Aorta (tissue), 5 donors: ENCODE results near the gene TEKTIP1. TPM values are rescaled to one million over a fixed set of nuclear protein-coding genes. Genes with fewer than 3 reads are reported as not detected.

Experiments
- ATAC-seq: fragments of 200-7000 bp; cut with Tn5 transposase; one replicate; pipeline ENCODE4 v1.9.1; 2022; ENCODE audit warnings: moderate library complexity; ENCODE audit not compliant: low FRiP score
- DNase-seq, 2 donors: peaks; one replicate each; pipeline ENCODE4 v3.0.0-alpha.2; 2020
- H3K27ac ChIP-seq, 2 donors: one replicate each; pipeline ENCODE4 v1.5.1; 2013; ENCODE audit warnings: low read length in 2 of 2, mild to moderate bottlenecking in 2 of 2, moderate library complexity in 2 of 2, control low read depth in 1 of 2, inconsistent platforms in 1 of 2, low read depth in 1 of 2
- H3K27me3 ChIP-seq, 2 donors: one replicate each; pipeline ENCODE4 v1.6.1; 2013; ENCODE audit warnings: control low read depth in 1 of 2, low read length in 1 of 2, mild to moderate bottlenecking in 1 of 2, moderate library complexity in 1 of 2; ENCODE audit not compliant: insufficient read depth in 2 of 2, control insufficient read depth in 1 of 2
- H3K36me3 ChIP-seq, 2 donors: one replicate each; pipeline ENCODE4 v1.6.1; 2013; ENCODE audit warnings: control low read depth in 1 of 2, low read length in 1 of 2, mild to moderate bottlenecking in 1 of 2; ENCODE audit not compliant: insufficient read depth in 2 of 2, control insufficient read depth in 1 of 2
- H3K4me1 ChIP-seq, 2 donors: one replicate each; pipeline ENCODE4 v1.6.1; 2013; ENCODE audit warnings: low read length in 2 of 2, control low read depth in 1 of 2, mild to moderate bottlenecking in 1 of 2, moderate library complexity in 1 of 2; ENCODE audit not compliant: insufficient read depth in 2 of 2, control insufficient read depth in 1 of 2
- H3K4me3 ChIP-seq, 2 donors: one replicate each; pipeline ENCODE4 v1.5.1; 2013; ENCODE audit warnings: low read length in 2 of 2, control low read depth in 1 of 2, mild to moderate bottlenecking in 1 of 2
- H3K9me3 ChIP-seq: one replicate; pipeline ENCODE4 v1.6.1; 2013; ENCODE audit warnings: mild to moderate bottlenecking, low read length; ENCODE audit not compliant: control insufficient read depth
- WGBS, 2 donors: extraction: QIAGEN DNeasy Blood & Tissue Kit; methylation state at CpG; one replicate each; pipeline ENCODE4 v1.1.7; 2013; 5-methylcytosine and 5-hydroxymethylcytosine counted together
- intact Hi-C, 2 donors: fragments of 100-400 bp; cut with DNase I; formaldehyde crosslinking; loops; one replicate each; pipeline versions ENCODE4 v1.14.2 to v1.15.0; 2022
- polyA plus RNA-seq, 2 donors: library from polyadenylated mRNA; stranded (reverse); fragments of 200-250 nt; gene quantifications; one replicate each; pipeline ENCODE4 v1.2.3, GENCODE V29; 2013
- total RNA-seq, 2 donors: library from RNA; stranded (reverse); fragmentation: NEBNext Ultra II Directional; extraction: Animal tissue kit (Norgen Biotek cat#: 25700); gene quantifications; one replicate each; pipeline ENCODE4 v1.2.1, GENCODE V29; 2021
- donor health status: healthy with polysubstance abuse.
- donor health status: Bipolar disorder and iron deficiency.
- donor health status: DM: no; HTN: no; CAD: no.
- donor health status: DM: no; HTN: no; CAD: no.
- donor health status: DM: yes; HTN: yes; CAD: no.

The TEKTIP1 gene
- total and polyA plus RNA-seq, 4 donors: 0.46 to 2.4 (median 1.8) TPM; not detected in 1

DNA sequence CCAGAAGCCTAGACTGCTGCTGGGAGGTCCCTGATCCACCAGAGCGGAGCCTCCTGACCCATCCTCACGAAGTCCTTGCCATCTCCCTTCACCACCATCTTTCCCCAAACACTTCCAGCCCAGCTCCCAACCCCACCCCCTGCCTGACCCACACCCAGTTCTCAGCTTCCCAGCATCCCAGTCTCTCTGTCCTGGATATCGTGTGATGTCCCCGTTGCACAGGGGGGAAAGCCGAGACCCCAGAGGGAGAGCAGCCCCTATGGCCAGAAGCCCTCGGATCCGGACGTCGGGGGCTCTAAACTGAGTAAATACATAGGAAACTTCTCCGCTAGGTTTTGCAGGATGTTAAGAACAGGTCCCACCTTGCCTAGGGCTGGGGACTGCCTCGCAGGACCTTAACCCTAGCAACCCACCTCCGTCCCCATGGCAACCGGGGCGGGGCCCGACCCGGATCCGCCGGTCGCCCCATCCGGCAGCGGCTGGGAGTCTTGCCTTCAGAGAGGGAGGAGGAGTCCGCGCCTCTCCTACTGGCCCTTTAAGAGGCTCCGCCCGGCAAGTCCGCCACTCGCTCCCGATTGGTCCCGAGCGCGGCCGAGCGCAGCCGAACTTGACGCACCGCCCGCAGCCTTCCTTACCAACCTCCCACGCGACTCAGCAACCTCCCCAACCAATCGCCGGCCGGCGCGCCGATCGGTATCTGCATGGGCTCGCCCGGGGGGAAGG lies 33.3 kb downstream of the TEKTIP1 start:
- DNase-seq: peak; percentile 100
- Histone ChIP-seq H3K27ac (no peak overlapping the region), H3K36me3 (no peaks in the 10 kb centered on the region), H3K4me1 (no peaks in the 10 kb centered on the region), H3K4me3 (peak overlapping the region in 1 of 2 donors; percentile 19), H3K27me3 (no peaks in the 10 kb centered on the region), H3K9me3 (no peaks in the 10 kb centered on the region)
- ATAC-seq: peak; percentile 98
- WGBS, 2 donors: 1 to 2% methylated on average over 45 to 48 of the region's 48 CpGs
- intact Hi-C loops: loop anchor here in 1 of 2 donors (1.0 to 5.0 kb wide), 2 partner anchors 15 to 35 kb away; partner anchors contain the start of genes MFSD12 and TBXA2R

DNA sequence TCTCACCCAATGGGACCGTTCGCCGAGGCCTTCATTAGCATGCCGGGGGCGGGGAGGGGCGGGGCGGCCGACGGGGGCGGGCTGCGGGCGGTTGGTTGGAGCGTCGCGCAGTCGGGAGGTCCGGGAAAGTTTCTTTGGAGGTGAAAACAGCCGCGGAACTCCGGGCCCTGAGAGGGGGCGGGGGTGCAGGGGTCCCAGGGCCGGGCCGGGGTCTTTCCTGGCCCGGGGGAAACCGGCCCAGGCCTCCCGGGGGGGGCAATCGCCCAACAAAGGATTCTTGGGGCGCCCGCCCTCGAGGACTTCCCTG lies 33.8 kb downstream of the TEKTIP1 start, which contains the start of gene HMG20B:
TSS of gene HMG20B (plus strand) at position 90 of the 307 bp plus-strand sequence. CDS start 366 bp downstream, outside the sequence.
- H3K4me1 ChIP-seq: no peaks in the 10 kb centered on the region
- DNase-seq (no peak), ATAC-seq (no peak)
- H3K4me3 ChIP-seq: peak within 1 kb of the TSS; percentile 74 to 94
- WGBS, 2 donors: 1 to 2% methylated on average over 16 to 30 of the region's 30 CpGs
- H3K27ac ChIP-seq: peak within 1 kb of the TSS in 1 of 2 donors; percentile 32
- intact Hi-C loops: loop anchor here in 1 of 2 donors (1.0 to 5.0 kb wide), 2 partner anchors 16 to 34 kb away; partner anchors contain the start of genes MFSD12 and TBXA2R
- no peaks in the 10 kb centered on the region for H3K27me3 ChIP-seq
- no peaks in the 10 kb centered on the region for H3K36me3 ChIP-seq
- H3K9me3 ChIP-seq: no peaks in the 10 kb centered on the region

DNA sequence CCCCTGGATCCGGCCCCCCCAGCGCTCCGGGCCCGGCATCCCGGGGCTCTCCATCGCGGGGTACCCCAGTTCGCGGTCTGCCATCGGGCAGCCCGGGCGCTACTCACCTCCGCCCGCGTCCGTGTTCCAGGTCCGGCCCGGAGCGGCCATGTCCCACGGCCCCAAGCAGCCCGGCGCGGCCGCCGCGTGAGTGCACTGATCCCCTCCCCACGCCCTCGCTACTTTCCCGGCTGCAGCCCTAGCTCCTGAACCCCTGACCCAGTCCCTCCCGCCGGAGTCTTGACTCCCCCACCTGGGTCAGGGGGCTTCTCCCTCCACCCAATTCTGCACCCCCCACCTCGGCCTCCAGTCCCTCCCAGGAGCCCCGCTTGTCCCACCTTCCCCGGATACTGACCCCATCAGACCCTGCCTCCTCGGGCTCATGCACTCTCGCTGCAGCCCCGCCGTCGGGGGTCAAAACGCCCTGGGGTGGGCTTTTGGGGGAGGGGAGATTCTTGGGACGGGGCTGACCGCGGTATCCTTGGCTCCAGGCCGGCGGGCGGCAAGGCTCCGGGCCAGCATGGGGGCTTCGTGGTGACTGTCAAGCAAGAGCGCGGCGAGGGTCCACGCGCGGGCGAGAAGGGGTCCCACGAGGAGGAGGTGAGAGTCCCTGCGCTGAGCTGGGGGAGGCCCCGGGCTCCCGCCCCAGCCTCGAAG lies 34.3 kb downstream of the TEKTIP1 start:
- Histone ChIP-seq H3K36me3 (no peaks in the 10 kb centered on the region), H3K4me1 (no peaks in the 10 kb centered on the region), H3K4me3 (peak overlapping the region; percentile 74 to 94), H3K9me3 (no peaks in the 10 kb centered on the region), H3K27me3 (no peaks in the 10 kb centered on the region), H3K27ac (peak overlapping the region in 1 of 2 donors; percentile 32)
- DNase-seq: peak; percentile 65 to 83
- WGBS, 2 donors: 1 to 2% methylated on average over 42 to 60 of the region's 60 CpGs
- ATAC-seq: peak; percentile 20
- intact Hi-C loops: loop anchor here in 1 of 2 donors (5.0 kb wide), 1 partner anchor 34 kb away; the partner anchor contains the start of gene TBXA2R

DNA sequence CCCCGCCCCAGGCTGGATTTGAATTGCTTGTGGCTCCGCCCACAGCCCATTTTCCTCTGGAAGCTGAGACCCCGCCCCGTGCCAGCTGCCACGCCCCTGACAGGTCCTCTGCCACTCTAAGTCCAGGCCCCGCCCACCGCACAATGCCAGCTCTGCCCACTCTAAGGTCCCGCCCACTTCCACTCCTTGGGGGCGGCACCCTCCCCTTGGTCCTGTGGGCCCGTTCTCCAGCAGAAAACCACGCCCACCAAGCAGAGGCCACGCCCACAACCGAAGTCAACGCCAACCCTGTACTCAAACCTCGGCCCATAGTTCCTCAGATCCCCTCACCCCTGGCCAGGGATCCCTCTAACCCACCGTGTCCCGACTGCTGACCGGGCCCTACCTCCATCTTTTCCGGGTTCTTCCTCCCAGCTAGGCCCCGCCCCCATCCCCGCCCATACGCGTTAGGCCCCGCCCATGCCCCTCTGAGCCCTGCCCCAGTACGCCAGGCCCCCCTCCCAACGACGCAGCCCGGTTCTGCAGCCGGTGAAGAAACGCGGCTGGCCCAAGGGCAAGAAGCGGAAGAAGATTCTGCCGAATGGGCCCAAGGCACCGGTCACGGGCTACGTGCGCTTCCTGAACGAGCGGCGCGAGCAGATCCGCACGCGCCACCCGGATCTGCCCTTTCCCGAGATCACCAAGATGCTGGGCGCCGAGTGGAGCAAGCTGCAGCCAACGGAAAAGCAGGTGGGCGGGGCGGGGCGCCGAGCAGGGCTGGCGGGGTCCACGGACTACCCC lies 35.1 kb downstream of the TEKTIP1 start:
- Histone ChIP-seq H3K27ac (no peak overlapping the region), H3K36me3 (no peaks in the 10 kb centered on the region), H3K4me3 (no peak overlapping the region), H3K27me3 (no peaks in the 10 kb centered on the region), H3K9me3 (no peaks in the 10 kb centered on the region), H3K4me1 (no peaks in the 10 kb centered on the region)
- 60% methylated on average over 53 to 55 of the region's 55 CpGs for WGBS, 2 donors
- ATAC-seq (peak; percentile 1), DNase-seq (peak; percentile 95 to 96)
- intact Hi-C loops: loop anchor here in 1 of 2 donors (5.0 kb wide), 1 partner anchor 33 kb away; the partner anchor contains the start of gene TBXA2R

DNA sequence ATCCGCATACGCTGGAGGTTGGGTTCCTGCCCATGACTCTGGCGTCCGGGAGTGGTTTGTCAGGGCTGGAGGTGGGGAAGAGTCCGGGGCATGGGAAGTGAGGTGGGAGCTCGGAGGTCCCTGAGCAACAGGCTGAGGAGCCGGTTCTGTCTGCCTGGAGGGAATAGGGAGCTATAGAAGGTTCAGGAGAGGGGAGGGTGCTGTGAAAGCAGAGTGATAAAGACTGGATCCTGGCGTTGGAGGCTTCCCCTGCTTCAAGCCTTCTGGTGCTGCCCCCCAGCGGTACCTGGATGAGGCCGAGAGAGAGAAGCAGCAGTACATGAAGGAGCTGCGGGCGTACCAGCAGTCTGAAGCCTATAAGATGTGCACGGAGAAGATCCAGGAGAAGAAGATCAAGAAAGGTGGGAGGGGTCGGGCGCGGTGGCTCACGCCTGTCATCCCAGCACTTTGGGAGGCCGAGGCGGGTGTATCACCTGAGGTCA lies 36.3 kb downstream of the TEKTIP1 start:
- no peaks in the 10 kb centered on the region for H3K36me3 ChIP-seq
- no peak overlapping the region for H3K4me3 ChIP-seq
- intact Hi-C loops: no loop called here
- peaks cover 0 to under 1% of the 10 kb centered on the region in 2 donors for H3K4me1 ChIP-seq
- no peak for ATAC-seq
- H3K27ac ChIP-seq: no peak overlapping the region
- no peak for DNase-seq
- 91 to 92% methylated on average over 19 of the region's 19 CpGs for WGBS, 2 donors
- no peaks in the 10 kb centered on the region for H3K9me3 ChIP-seq
- no peaks in the 10 kb centered on the region for H3K27me3 ChIP-seq

DNA sequence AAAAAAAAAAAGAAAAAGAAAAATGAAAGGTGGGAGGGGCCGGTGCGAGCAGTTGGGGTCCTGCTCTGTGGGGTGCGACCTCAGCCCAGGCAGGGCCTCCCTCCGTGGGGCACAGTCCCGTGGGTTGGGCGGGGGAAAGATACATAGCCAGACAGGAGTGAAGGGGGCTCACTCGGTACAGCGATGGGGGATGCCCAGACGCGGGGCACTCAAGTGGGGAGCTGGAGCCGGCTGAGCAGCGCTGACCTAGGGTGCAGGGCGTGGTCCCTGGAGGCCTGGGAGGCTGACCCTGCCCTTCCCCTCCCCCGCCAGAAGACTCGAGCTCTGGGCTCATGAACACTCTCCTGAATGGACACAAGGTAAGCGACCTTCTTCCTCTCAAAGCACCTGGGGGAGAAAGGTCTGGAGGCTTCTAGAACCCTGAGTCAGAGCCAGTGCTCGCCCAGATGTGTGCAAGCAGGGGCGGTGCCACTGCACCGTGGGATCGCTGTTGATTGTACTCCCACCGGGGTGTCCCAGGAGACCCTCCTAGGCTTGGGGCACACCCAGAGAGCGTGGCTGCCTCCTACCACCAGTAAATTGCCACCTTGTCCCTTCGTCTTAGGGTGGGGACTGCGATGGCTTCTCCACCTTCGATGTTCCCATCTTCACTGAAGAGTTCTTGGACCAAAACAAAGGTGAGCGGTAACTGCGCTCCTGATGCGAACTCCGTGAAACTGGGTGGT lies 37.1 kb downstream of the TEKTIP1 start:
- no peaks in the 10 kb centered on the region for H3K27me3 ChIP-seq
- no peaks in the 10 kb centered on the region for H3K9me3 ChIP-seq
- H3K4me1 ChIP-seq: peaks cover 0 to 4% of the 10 kb centered on the region in 2 donors
- ATAC-seq: no peak
- H3K4me3 ChIP-seq: no peak overlapping the region
- intact Hi-C loops: no loop called here
- peak in 1 of 2 donors; percentile 50 for DNase-seq
- no peaks in the 10 kb centered on the region for H3K36me3 ChIP-seq
- 85 to 89% methylated on average over 28 to 29 of the region's 29 CpGs for WGBS, 2 donors
- no peak overlapping the region for H3K27ac ChIP-seq

DNA sequence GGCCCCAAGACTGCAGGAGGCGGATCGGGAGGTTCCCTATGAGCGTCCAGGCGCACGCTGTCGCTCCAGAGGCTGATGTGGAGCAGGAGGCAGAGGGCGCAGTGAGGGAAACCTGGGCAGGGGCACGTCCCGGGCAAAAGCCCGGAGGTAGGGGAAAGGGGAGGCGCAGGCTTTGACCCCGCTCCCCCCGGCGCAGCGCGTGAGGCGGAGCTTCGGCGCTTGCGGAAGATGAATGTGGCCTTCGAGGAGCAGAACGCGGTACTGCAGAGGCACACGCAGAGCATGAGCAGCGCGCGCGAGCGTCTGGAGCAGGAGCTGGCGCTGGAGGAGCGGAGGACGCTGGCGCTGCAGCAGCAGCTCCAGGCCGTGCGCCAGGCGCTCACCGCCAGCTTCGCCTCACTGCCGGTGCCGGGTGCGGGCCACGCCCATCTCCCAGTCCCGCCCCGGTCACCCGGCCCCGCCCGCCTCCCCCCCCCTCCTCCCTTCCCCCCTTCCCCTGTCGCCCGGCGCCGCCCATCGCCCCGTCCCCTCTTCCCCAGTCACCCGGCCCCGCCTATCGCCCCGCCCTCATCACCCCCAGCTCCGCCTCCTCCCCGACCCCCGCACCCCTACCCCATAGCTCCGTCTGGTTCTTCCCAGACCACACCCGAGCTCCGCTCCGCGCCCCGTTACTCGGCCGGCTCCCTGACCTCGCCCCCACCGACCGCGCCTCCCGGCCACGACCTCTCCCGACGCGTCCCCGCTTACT lies 37.9 kb downstream of the TEKTIP1 start:
- ATAC-seq (no peak), DNase-seq (peak; percentile 79 to 86)
- intact Hi-C loops: no loop called here
- 33 to 35% methylated on average over 49 to 72 of the region's 78 CpGs for WGBS, 2 donors
- H3K4me3 ChIP-seq: no peak overlapping the region
- H3K36me3 ChIP-seq: no peaks in the 10 kb centered on the region
- peaks cover 0 to 4% of the 10 kb centered on the region in 2 donors for H3K4me1 ChIP-seq
- H3K27ac ChIP-seq: no peak overlapping the region
- no peaks in the 10 kb centered on the region for H3K27me3 ChIP-seq
- H3K9me3 ChIP-seq: no peaks in the 10 kb centered on the region
